HG03060 (cell line): ENCODE data around the gene FABP2.
A peak's percentile ranks its signal among the peaks of the same experiment; 100 is the strongest.
"Not testable (repeated sequence)": the region's sequence is repeated elsewhere in the genome, so short reads cannot be mapped to it uniquely, and the experiment has no call there.

Experiments
- ATAC-seq: cut with Tn5 transposase; IDR thresholded peaks from one replicate; pipeline ENCODE4 v1.9.1; 2021; ENCODE audit warnings: low read depth, moderate number of reproducible peaks; ENCODE audit not compliant: unreplicated experiment

The FABP2 gene

GRCh38 chr4:119314356-119314755, 7.6 kb downstream of the FABP2 start:
- peak; percentile 77 for ATAC-seq

GRCh38 chr4:119313237-119313636, 8.7 kb downstream of the FABP2 start:
- ATAC-seq: no peak

- no peak for ATAC-seq
These were observed 11.1 kb downstream of the FABP2 start for GRCh38 chr4:119310826-119311225.

- no peak for ATAC-seq
These were observed 14.3 kb downstream of the FABP2 start for GRCh38 chr4:119307606-119308005.

- no peak for ATAC-seq
These were observed 17.5 kb downstream of the FABP2 start for GRCh38 chr4:119304431-119304830.

GRCh38 chr4:119303587-119304305, 18.2 kb downstream of the FABP2 start:
- ATAC-seq: no peak

- ATAC-seq: no peak
These were observed 19.7 kb downstream of the FABP2 start for GRCh38 chr4:119302073-119302832.

- peak; percentile 92 for ATAC-seq
These were observed 21.6 kb downstream of the FABP2 start for GRCh38 chr4:119300101-119300978.

- ATAC-seq: peak; percentile 50
These were observed 22.2 kb downstream of the FABP2 start for GRCh38 chr4:119299741-119300100.

GRCh38 chr4:119299260-119299671, 22.7 kb downstream of the FABP2 start:
- no peak for ATAC-seq

- ATAC-seq: no peak
These were observed 24.1 kb downstream of the FABP2 start for GRCh38 chr4:119297795-119298194.

GRCh38 chr4:119296356-119296755, 25.6 kb downstream of the FABP2 start:
- no peak for ATAC-seq

- ATAC-seq: no peak
These were observed 31.3 kb downstream of the FABP2 start for GRCh38 chr4:119290598-119290997.

GRCh38 chr4:119289313-119289712, 32.6 kb downstream of the FABP2 start:
- ATAC-seq: no peak

GRCh38 chr4:119286377-119287002, 35.4 kb downstream of the FABP2 start:
- no peak for ATAC-seq

- peak; percentile 45 for ATAC-seq
These were observed 36.8 kb downstream of the FABP2 start for GRCh38 chr4:119284876-119285780.

- no peak for ATAC-seq
These were observed 40.5 kb downstream of the FABP2 start for GRCh38 chr4:119281393-119281792.

- ATAC-seq: not testable (repeated sequence)
These were observed 42.0 kb downstream of the FABP2 start for GRCh38 chr4:119279945-119280344.

- not testable (repeated sequence) for ATAC-seq
These were observed 42.4 kb downstream of the FABP2 start for GRCh38 chr4:119279541-119279940.
